Measurements from ENCODE around the gene XRCC5.

XRCC5 gene

GRCh38 chr2:216149741-216150140 is 40.6 kb downstream of the XRCC5 start:
- CTCF ChIA-PET, result interaction anchor here (0.8 to 1.3 kb wide), 5 partner anchors 9 to 256 kb away, joined by 3 read pairs; no protein-coding TSS in a partner anchor
- Histone ChIP-seq H3K27me3 (replicated peaks in 2 of 5; ENCODE audit: control insufficient read depth in 4 of 5, insufficient read depth in 5 of 5, low read length in 4 of 5) (no peaks in the 10 kb centered on the region), H3K4me3 (ENCODE audit: control insufficient read depth in 1 of 7, extremely low read depth in 1 of 7, insufficient read depth in 4 of 7, low read depth in 2 of 7, low read length in 6 of 7) (no peak overlapping the region), H3K36me3 (ENCODE audit: control insufficient read depth in 4 of 4, insufficient read depth in 4 of 4, low read length in 3 of 4) (peaks cover 33 to 97% (median 64%) of the 10 kb centered on the region in 4 experiments), H3K9me3 (ENCODE audit: control extremely low read depth in 1 of 5, control insufficient read depth in 4 of 5, insufficient read depth in 2 of 5, low read depth in 1 of 5, low read length in 4 of 5) (no peaks in the 10 kb centered on the region), H3K27ac (ENCODE audit: insufficient read depth in 1 of 2, low read depth in 1 of 2, low read length in 2 of 2, poor library complexity in 1 of 2, severe bottlenecking in 2 of 2) (no peak overlapping the region), H3K4me1 (ENCODE audit: control extremely low read depth in 1 of 4, control insufficient read depth in 4 of 4, insufficient read depth in 4 of 4, low read length in 3 of 4) (no peaks in the 10 kb centered on the region)
- DNase-seq, result no peak
- 90% methylated on average over 2 of the region's 5 CpGs for WGBS (ENCODE audit: insufficient coverage)
- POLR2A ChIA-PET, result no interaction called here

- peak; percentile 9 to 31 (median 25) for DNase-seq
- WGBS (ENCODE audit: insufficient coverage), result 100% methylated on average over 4 of the region's 7 CpGs
- Histone ChIP-seq H3K4me1 (ENCODE audit: control extremely low read depth in 1 of 4, control insufficient read depth in 4 of 4, insufficient read depth in 4 of 4, low read length in 3 of 4) (no peaks in the 10 kb centered on the region), H3K36me3 (ENCODE audit: control insufficient read depth in 4 of 4, insufficient read depth in 4 of 4, low read length in 3 of 4) (peaks cover 31 to 95% (median 66%) of the 10 kb centered on the region in 4 experiments), H3K4me3 (ENCODE audit: control insufficient read depth in 1 of 7, extremely low read depth in 1 of 7, insufficient read depth in 4 of 7, low read depth in 2 of 7, low read length in 6 of 7) (no peak overlapping the region), H3K9me3 (ENCODE audit: control extremely low read depth in 1 of 5, control insufficient read depth in 4 of 5, insufficient read depth in 2 of 5, low read depth in 1 of 5, low read length in 4 of 5) (no peaks in the 10 kb centered on the region), H3K27me3 (replicated peaks in 2 of 5; ENCODE audit: control insufficient read depth in 4 of 5, insufficient read depth in 5 of 5, low read length in 4 of 5) (no peaks in the 10 kb centered on the region), H3K27ac (ENCODE audit: insufficient read depth in 1 of 2, low read depth in 1 of 2, low read length in 2 of 2, poor library complexity in 1 of 2, severe bottlenecking in 2 of 2) (no peak overlapping the region)
- ChIA-PET POLR2A (no interaction called here), CTCF (interaction anchor here (1.0 kb wide), 1 partner anchor 248 kb away, joined by 3 read pairs; no protein-coding TSS in a partner anchor)
Measured at GRCh38 chr2:216151313-216152025, 42.3 kb downstream of the XRCC5 start.

- CTCF ChIA-PET, result interaction anchor here (0.9 kb wide), 1 partner anchor 36 kb away, joined by 4 read pairs; no protein-coding TSS in a partner anchor
- WGBS (ENCODE audit: insufficient coverage), result 100% methylated on average over 2 of the region's 3 CpGs
- POLR2A ChIA-PET, result interaction anchor here (0.6 kb wide), 1 partner anchor 11 kb away, joined by 3 read pairs; no protein-coding TSS in a partner anchor
Measured at GRCh38 chr2:216155954-216156353, 46.8 kb downstream of the XRCC5 start.

GRCh38 chr2:216156822-216157221 is 47.7 kb downstream of the XRCC5 start:
- ChIA-PET POLR2A (no interaction called here), CTCF (interaction anchor here (0.9 to 1.7 kb wide), 3 partner anchors 17 to 123 kb away, joined by 3 to 5 read pairs (median 4); no protein-coding TSS in a partner anchor)
- Histone ChIP-seq H3K4me1 (ENCODE audit: control extremely low read depth in 1 of 4, control insufficient read depth in 4 of 4, insufficient read depth in 4 of 4, low read length in 3 of 4) (no peaks in the 10 kb centered on the region), H3K4me3 (ENCODE audit: control insufficient read depth in 1 of 7, extremely low read depth in 1 of 7, insufficient read depth in 4 of 7, low read depth in 2 of 7, low read length in 6 of 7) (no peak overlapping the region), H3K36me3 (ENCODE audit: control insufficient read depth in 4 of 4, insufficient read depth in 4 of 4, low read length in 3 of 4) (peaks cover 38 to 86% (median 58%) of the 10 kb centered on the region in 4 experiments), H3K27ac (ENCODE audit: insufficient read depth in 1 of 2, low read depth in 1 of 2, low read length in 2 of 2, poor library complexity in 1 of 2, severe bottlenecking in 2 of 2) (no peak overlapping the region), H3K9me3 (ENCODE audit: control extremely low read depth in 1 of 5, control insufficient read depth in 4 of 5, insufficient read depth in 2 of 5, low read depth in 1 of 5, low read length in 4 of 5) (no peaks in the 10 kb centered on the region), H3K27me3 (replicated peaks in 2 of 5; ENCODE audit: control insufficient read depth in 4 of 5, insufficient read depth in 5 of 5, low read length in 4 of 5) (no peaks in the 10 kb centered on the region)
- DNase-seq, result no peak
- WGBS (ENCODE audit: insufficient coverage), result 98% methylated on average over 12 of the region's 13 CpGs

More at GRCh38 chr2:216155954-216156353, 46.8 kb downstream of the XRCC5 start:
- Histone ChIP-seq H3K4me3 (ENCODE audit: control insufficient read depth in 1 of 7, extremely low read depth in 1 of 7, insufficient read depth in 4 of 7, low read depth in 2 of 7, low read length in 6 of 7) (no peak overlapping the region), H3K9me3 (ENCODE audit: control extremely low read depth in 1 of 5, control insufficient read depth in 4 of 5, insufficient read depth in 2 of 5, low read depth in 1 of 5, low read length in 4 of 5) (no peaks in the 10 kb centered on the region), H3K27ac (ENCODE audit: insufficient read depth in 1 of 2, low read depth in 1 of 2, low read length in 2 of 2, poor library complexity in 1 of 2, severe bottlenecking in 2 of 2) (no peak overlapping the region), H3K27me3 (replicated peaks in 2 of 5; ENCODE audit: control insufficient read depth in 4 of 5, insufficient read depth in 5 of 5, low read length in 4 of 5) (no peaks in the 10 kb centered on the region), H3K4me1 (ENCODE audit: control extremely low read depth in 1 of 4, control insufficient read depth in 4 of 4, insufficient read depth in 4 of 4, low read length in 3 of 4) (no peaks in the 10 kb centered on the region), H3K36me3 (ENCODE audit: control insufficient read depth in 4 of 4, insufficient read depth in 4 of 4, low read length in 3 of 4) (peaks cover 40 to 86% (median 59%) of the 10 kb centered on the region in 4 experiments)
- no peak for DNase-seq

GRCh38 chr2:216159144-216159543 is 50.0 kb downstream of the XRCC5 start:
- 92% methylated on average over 2 of the region's 2 CpGs for WGBS (ENCODE audit: insufficient coverage)
- peaks cover 33 to 86% (median 59%) of the 10 kb centered on the region in 4 experiments for H3K36me3 ChIP-seq (ENCODE audit: control insufficient read depth in 4 of 4, insufficient read depth in 4 of 4, low read length in 3 of 4)
- no peak overlapping the region for H3K4me3 ChIP-seq (ENCODE audit: control insufficient read depth in 1 of 7, extremely low read depth in 1 of 7, insufficient read depth in 4 of 7, low read depth in 2 of 7, low read length in 6 of 7)
- ChIA-PET POLR2A (no interaction called here), CTCF (interaction anchor here (0.7 to 2.5 kb wide), 6 partner anchors 10 to 306 kb away, joined by 3 to 8 read pairs (median 6); no protein-coding TSS in a partner anchor)
- H3K9me3 ChIP-seq (ENCODE audit: control extremely low read depth in 1 of 5, control insufficient read depth in 4 of 5, insufficient read depth in 2 of 5, low read depth in 1 of 5, low read length in 4 of 5), result no peaks in the 10 kb centered on the region
- H3K27ac ChIP-seq (ENCODE audit: insufficient read depth in 1 of 2, low read depth in 1 of 2, low read length in 2 of 2, poor library complexity in 1 of 2, severe bottlenecking in 2 of 2), result no peak overlapping the region
- DNase-seq, result no peak
- H3K27me3 ChIP-seq (replicated peaks in 2 of 5; ENCODE audit: control insufficient read depth in 4 of 5, insufficient read depth in 5 of 5, low read length in 4 of 5), result no peaks in the 10 kb centered on the region
- H3K4me1 ChIP-seq (ENCODE audit: control extremely low read depth in 1 of 4, control insufficient read depth in 4 of 4, insufficient read depth in 4 of 4, low read length in 3 of 4), result no peaks in the 10 kb centered on the region

- no peak overlapping the region for H3K27ac ChIP-seq (ENCODE audit: insufficient read depth in 1 of 2, low read depth in 1 of 2, low read length in 2 of 2, poor library complexity in 1 of 2, severe bottlenecking in 2 of 2)
- POLR2A ChIA-PET, result interaction anchor here (0.6 kb wide), 1 partner anchor 39 kb away, joined by 3 read pairs; no protein-coding TSS in a partner anchor
- peaks cover 31 to 86% (median 61%) of the 10 kb centered on the region in 4 experiments for H3K36me3 ChIP-seq (ENCODE audit: control insufficient read depth in 4 of 4, insufficient read depth in 4 of 4, low read length in 3 of 4)
- WGBS (ENCODE audit: insufficient coverage), result no CpG with 5 or more reads among the region's 1 CpG
- CTCF ChIA-PET, result interaction anchor here (0.7 to 2.5 kb wide), 6 partner anchors 10 to 305 kb away, joined by 3 to 8 read pairs (median 6); no protein-coding TSS in a partner anchor
- no peak for DNase-seq
- H3K9me3 ChIP-seq (ENCODE audit: control extremely low read depth in 1 of 5, control insufficient read depth in 4 of 5, insufficient read depth in 2 of 5, low read depth in 1 of 5, low read length in 4 of 5), result no peaks in the 10 kb centered on the region
- no peaks in the 10 kb centered on the region for H3K4me1 ChIP-seq (ENCODE audit: control extremely low read depth in 1 of 4, control insufficient read depth in 4 of 4, insufficient read depth in 4 of 4, low read length in 3 of 4)
- H3K27me3 ChIP-seq (replicated peaks in 2 of 5; ENCODE audit: control insufficient read depth in 4 of 5, insufficient read depth in 5 of 5, low read length in 4 of 5), result no peaks in the 10 kb centered on the region
- H3K4me3 ChIP-seq (ENCODE audit: control insufficient read depth in 1 of 7, extremely low read depth in 1 of 7, insufficient read depth in 4 of 7, low read depth in 2 of 7, low read length in 6 of 7), result no peak overlapping the region
Measured at GRCh38 chr2:216159646-216160045, 50.5 kb downstream of the XRCC5 start.

GRCh38 chr2:216160786-216161185 is 51.6 kb downstream of the XRCC5 start:
- H3K36me3 ChIP-seq (ENCODE audit: control insufficient read depth in 4 of 4, insufficient read depth in 4 of 4, low read length in 3 of 4), result peaks cover 28 to 86% (median 67%) of the 10 kb centered on the region in 4 experiments
- POLR2A ChIA-PET, result no interaction called here
- H3K9me3 ChIP-seq (ENCODE audit: control extremely low read depth in 1 of 5, control insufficient read depth in 4 of 5, insufficient read depth in 2 of 5, low read depth in 1 of 5, low read length in 4 of 5), result no peaks in the 10 kb centered on the region
- DNase-seq, result no peak
- CTCF ChIA-PET, result interaction anchor here (1.0 to 1.9 kb wide), 3 partner anchors 9 to 506 kb away, joined by 5 to 6 read pairs (median 5); no protein-coding TSS in a partner anchor
- H3K4me3 ChIP-seq (ENCODE audit: control insufficient read depth in 1 of 7, extremely low read depth in 1 of 7, insufficient read depth in 4 of 7, low read depth in 2 of 7, low read length in 6 of 7), result no peak overlapping the region
- 90% methylated on average over 3 of the region's 4 CpGs for WGBS (ENCODE audit: insufficient coverage)
- no peak overlapping the region for H3K27ac ChIP-seq (ENCODE audit: insufficient read depth in 1 of 2, low read depth in 1 of 2, low read length in 2 of 2, poor library complexity in 1 of 2, severe bottlenecking in 2 of 2)
- H3K4me1 ChIP-seq (ENCODE audit: control extremely low read depth in 1 of 4, control insufficient read depth in 4 of 4, insufficient read depth in 4 of 4, low read length in 3 of 4), result no peaks in the 10 kb centered on the region
- H3K27me3 ChIP-seq (replicated peaks in 2 of 5; ENCODE audit: control insufficient read depth in 4 of 5, insufficient read depth in 5 of 5, low read length in 4 of 5), result no peaks in the 10 kb centered on the region

All from common myeloid progenitor, CD34-positive (primary cell).